SK-N-MC (cell line): Measurements from ENCODE around the gene FDPS.
"Not testable (repeated sequence)": the region's sequence is repeated elsewhere in the genome, so short reads cannot be mapped to it uniquely, and the experiment has no call there.

ENCODE experiments used
- DNase-seq: peaks from one replicate; pipeline ENCODE4 v3.0.0-alpha.2; 2011; ENCODE audit warnings: low read depth, low spot score
- H3K27ac ChIP-seq: fragments of 200-600 bp; sonication (generic); 2 replicates; pipeline ENCODE4 v1.5.1; 2016; ENCODE audit warnings: mixed run types
- H3K36me3 ChIP-seq: fragments of 200-600 bp; sonication (generic); 2 replicates; pipeline ENCODE4 v1.6.1; 2017; ENCODE audit warnings: antibody characterized with exemption, low read length, mixed read lengths; ENCODE audit not compliant: insufficient read depth
- H3K4me3 ChIP-seq: fragments of 200-600 bp; sonication (generic); 2 replicates; pipeline ENCODE4 v1.5.1; 2016
- H3K9ac ChIP-seq: fragments of 200-600 bp; sonication (generic); 2 replicates; pipeline ENCODE4 v1.8.0; 2017; ENCODE audit warnings: mixed run types, mixed read lengths; ENCODE audit not compliant: insufficient read length
- H3K9me3 ChIP-seq: fragments of 200-600 bp; sonication (generic); 2 replicates; pipeline ENCODE4 v1.6.1; 2017; ENCODE audit warnings: low read depth, mild to moderate bottlenecking, antibody characterized with exemption, low read length, moderate library complexity, mixed read lengths
- EZH2 ChIP-seq: fragments of 200-600 bp; sonication (generic); IDR thresholded peaks from one replicate; pipeline ENCODE4 v1.6.1; 2017; ENCODE audit warnings: antibody characterized with exemption
- FOXP2 ChIP-seq: optimal IDR thresholded peaks from 2 replicates; pipeline ENCODE3; 2011; ENCODE audit warnings: mild to moderate bottlenecking, moderate library complexity; ENCODE audit not compliant: insufficient read depth; ENCODE audit errors: extremely low read length, control extremely low read depth
- POLR2AphosphoS5 ChIP-seq: IDR thresholded peaks from 2 replicates; pipeline ENCODE4 v1.6.1; 2012; ENCODE audit warnings: mild to moderate bottlenecking, low read depth, low read length, borderline replicate concordance

FDPS gene

DNA sequence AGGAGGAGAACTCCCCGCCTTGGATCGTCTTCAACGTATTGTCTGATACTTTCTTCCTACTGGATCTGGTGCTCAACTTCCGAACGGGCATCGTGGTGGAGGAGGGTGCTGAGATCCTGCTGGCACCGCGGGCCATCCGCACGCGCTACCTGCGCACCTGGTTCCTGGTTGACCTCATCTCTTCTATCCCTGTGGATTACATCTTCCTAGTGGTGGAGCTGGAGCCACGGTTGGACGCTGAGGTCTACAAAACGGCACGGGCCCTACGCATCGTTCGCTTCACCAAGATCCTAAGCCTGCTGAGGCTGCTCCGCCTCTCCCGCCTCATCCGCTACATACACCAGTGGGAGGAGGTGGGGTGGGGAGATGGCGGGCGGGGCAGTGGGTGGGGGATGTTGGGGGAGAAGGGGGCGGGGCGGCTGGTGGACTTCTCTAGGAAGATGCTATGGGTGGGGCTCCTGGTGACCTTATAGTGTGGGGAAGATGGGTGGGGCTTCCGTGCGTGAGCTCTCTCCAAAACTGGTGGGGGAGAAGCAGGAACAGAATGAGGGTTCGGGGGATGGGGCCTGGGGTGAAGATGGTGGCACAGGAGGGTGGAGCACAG, 26.1 kb upstream of the FDPS start:
- no peak overlapping the region for H3K27ac ChIP-seq
- TF ChIP-seq POLR2AphosphoS5 (no peak), EZH2 (no peak), FOXP2 (no peak)
- H3K36me3 ChIP-seq = no peaks in the 10 kb centered on the region
- H3K9me3 ChIP-seq = no peaks in the 10 kb centered on the region
- H3K9ac ChIP-seq = no peak overlapping the region
- DNase-seq = no peak
- no peak overlapping the region for H3K4me3 ChIP-seq

DNA sequence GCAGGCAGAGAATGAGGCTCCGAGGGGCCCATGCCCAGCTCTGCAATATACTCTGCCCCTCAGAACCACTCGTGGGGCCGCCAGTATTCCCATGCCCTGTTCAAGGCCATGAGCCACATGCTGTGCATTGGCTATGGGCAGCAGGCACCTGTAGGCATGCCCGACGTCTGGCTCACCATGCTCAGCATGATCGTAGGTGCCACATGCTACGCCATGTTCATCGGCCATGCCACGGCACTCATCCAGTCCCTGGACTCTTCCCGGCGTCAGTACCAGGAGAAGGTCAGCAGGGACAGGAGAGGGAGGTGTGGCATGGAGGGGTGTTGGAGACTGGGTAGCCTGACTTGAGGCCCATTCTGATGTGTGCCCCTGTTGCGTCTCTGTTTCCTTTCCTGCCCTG, 24.2 kb upstream of the FDPS start:
- no peaks in the 10 kb centered on the region for H3K9me3 ChIP-seq
- no peak for TF ChIP-seq EZH2
- no peak for TF ChIP-seq POLR2AphosphoS5
- no peak for TF ChIP-seq FOXP2
- no peak for DNase-seq
- H3K27ac ChIP-seq = no peak overlapping the region
- H3K36me3 ChIP-seq = no peaks in the 10 kb centered on the region
- H3K4me3 ChIP-seq = no peak overlapping the region
- H3K9ac ChIP-seq = no peak overlapping the region

DNA sequence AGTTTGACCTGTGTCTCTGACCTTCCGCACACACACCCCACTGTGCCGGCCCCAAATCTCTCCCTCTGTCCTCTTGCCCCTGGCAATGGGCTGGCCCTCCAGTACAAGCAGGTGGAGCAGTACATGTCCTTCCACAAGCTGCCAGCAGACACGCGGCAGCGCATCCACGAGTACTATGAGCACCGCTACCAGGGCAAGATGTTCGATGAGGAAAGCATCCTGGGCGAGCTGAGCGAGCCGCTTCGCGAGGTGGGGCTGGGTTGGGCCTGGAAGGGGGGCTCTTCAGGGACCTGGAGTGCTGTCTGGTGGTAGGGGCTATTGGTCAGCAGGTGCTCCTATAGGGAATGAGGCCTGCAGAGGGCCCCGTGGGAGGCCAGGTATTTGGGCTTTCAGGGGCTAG, 23.6 kb upstream of the FDPS start:
- H3K9ac ChIP-seq = no peak overlapping the region
- no peaks in the 10 kb centered on the region for H3K36me3 ChIP-seq
- H3K4me3 ChIP-seq = no peak overlapping the region
- TF ChIP-seq FOXP2 (no peak), POLR2AphosphoS5 (no peak), EZH2 (no peak)
- DNase-seq = no peak
- H3K27ac ChIP-seq = no peak overlapping the region
- H3K9me3 ChIP-seq = no peaks in the 10 kb centered on the region

DNA sequence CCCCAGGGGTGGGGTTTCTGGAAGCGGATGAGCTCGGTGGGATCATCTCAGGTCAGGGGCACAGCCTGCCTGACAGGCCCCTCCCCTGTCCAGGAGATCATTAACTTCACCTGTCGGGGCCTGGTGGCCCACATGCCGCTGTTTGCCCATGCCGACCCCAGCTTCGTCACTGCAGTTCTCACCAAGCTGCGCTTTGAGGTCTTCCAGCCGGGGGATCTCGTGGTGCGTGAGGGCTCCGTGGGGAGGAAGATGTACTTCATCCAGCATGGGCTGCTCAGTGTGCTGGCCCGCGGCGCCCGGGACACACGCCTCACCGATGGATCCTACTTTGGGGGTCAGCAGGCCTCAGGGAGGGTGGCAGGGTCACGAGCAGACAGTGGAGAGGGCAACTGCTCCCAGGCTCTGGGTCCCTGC, 23.0 kb upstream of the FDPS start:
- no peak for TF ChIP-seq POLR2AphosphoS5
- TF ChIP-seq FOXP2 = no peak
- no peak for TF ChIP-seq EZH2
- H3K36me3 ChIP-seq = no peaks in the 10 kb centered on the region

DNA sequence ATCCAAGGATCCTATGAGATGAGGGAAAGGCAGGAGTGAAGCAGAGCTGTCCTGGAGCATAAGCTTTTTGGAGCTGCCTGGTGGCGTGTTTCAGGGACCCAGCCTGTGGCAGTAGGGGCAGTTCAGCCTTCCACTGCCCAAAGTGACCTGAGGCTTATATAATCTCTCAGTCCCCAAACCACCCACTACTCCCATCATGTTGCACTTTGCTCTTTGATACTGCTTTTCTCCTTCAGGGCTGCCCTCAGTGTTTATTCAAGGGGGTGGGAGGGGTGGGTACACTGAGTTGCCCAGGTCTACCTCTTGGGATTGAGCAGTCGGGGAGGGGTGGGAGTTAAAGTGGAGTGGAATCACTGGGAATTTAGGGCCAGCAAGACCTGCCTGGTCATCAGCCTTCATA, 22.1 kb upstream of the FDPS start:
- no peak overlapping the region for H3K27ac ChIP-seq
- no peak for TF ChIP-seq EZH2
- H3K9me3 ChIP-seq = no peaks in the 10 kb centered on the region
- H3K4me3 ChIP-seq = no peak overlapping the region
- no peaks in the 10 kb centered on the region for H3K36me3 ChIP-seq
- H3K9ac ChIP-seq = no peak overlapping the region
- DNase-seq = no peak

More for the DNA sequence above, 23.0 kb upstream of the FDPS start:
- Histone ChIP-seq H3K9ac (no peak overlapping the region), H3K27ac (no peak overlapping the region), H3K4me3 (no peak overlapping the region), H3K9me3 (no peaks in the 10 kb centered on the region)
- DNase-seq = no peak

DNA sequence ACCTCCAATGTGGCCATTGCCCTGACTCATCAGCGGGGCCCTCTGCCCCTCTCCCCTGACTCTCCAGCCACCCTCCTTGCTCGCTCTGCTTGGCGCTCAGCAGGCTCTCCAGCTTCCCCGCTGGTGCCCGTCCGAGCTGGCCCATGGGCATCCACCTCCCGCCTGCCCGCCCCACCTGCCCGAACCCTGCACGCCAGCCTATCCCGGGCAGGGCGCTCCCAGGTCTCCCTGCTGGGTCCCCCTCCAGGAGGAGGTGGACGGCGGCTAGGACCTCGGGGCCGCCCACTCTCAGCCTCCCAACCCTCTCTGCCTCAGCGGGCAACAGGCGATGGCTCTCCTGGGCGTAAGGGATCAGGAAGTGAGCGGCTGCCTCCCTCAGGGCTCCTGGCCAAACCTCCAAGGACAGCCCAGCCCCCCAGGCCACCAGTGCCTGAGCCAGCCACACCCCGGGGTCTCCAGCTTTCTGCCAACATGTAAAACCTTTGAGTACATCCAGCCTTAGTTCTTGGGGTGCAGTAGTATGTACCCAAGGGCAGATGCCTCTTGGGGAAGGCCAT, 20.6 kb upstream of the FDPS start:
- no peak overlapping the region for H3K4me3 ChIP-seq
- no peak overlapping the region for H3K27ac ChIP-seq
- no peak for TF ChIP-seq EZH2
- TF ChIP-seq FOXP2 = no peak
- no peak for TF ChIP-seq POLR2AphosphoS5
- H3K9me3 ChIP-seq = no peaks in the 10 kb centered on the region
- no peaks in the 10 kb centered on the region for H3K36me3 ChIP-seq
- H3K9ac ChIP-seq = no peak overlapping the region
- no peak for DNase-seq

DNA sequence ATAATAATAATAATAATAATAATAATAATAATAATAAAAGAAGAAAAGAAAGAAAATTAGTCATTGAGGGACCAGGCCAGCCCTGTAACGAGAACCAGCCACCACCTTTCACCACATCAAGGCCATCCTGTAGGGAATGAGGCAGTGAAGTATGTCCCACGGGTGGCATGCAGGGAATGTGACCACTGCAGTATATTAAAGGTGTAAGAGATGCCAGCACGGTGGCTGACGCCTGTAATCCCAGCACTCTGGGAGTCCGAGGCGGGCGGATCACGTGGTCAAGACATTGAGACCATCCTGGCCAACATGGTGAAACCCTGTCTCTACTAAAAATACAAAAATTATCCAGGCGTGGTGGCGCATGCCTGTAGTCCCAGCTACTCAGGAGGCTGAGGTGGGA, 17.7 kb upstream of the FDPS start:
- not testable (repeated sequence) for H3K4me3 ChIP-seq, H3K9me3 ChIP-seq, H3K36me3 ChIP-seq, DNase-seq, H3K27ac ChIP-seq, H3K9ac ChIP-seq

DNA sequence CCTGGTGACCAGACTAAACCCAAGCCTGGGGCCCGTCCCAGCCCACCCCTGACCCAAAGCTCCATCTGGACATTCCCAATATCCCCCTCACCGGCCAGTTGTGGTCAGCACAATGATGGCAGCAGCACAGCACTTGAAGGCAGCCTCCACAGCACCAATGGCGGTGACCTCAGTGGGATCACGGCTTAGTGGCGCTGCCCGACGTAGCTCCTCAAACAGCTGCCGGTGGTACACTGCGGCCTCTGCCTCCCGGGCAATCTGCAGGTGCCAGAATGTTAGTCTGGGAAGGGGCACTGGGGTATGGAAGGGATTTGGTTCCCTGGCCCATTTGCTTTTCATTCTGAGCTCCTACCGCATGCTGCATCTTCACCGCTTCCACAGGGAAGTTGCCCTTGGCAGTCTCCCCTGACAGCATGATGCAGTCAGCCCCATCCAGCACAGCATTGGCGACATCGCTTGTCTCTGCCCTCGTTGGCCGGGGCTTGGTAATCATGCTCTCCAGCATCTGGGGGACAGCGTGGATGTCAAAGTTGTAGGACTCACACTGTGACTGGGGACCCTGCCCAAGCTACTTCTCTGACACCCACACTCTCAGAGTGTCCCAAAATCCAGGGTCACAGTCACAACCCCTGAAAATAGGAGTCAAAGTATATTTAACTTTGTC, 15.4 kb upstream of the FDPS start:
- H3K27ac ChIP-seq = no peak overlapping the region
- no peaks in the 10 kb centered on the region for H3K36me3 ChIP-seq
- DNase-seq = no peak
- H3K9ac ChIP-seq = no peak overlapping the region
- no peak overlapping the region for H3K4me3 ChIP-seq
- TF ChIP-seq EZH2 (no peak), FOXP2 (no peak)
- no peaks in the 10 kb centered on the region for H3K9me3 ChIP-seq
